Upper lobe of right lung (tissue), 1 donor: ENCODE measurements around the gene ZNF160. TPM values are rescaled to one million over a fixed set of nuclear protein-coding genes. Genes with fewer than 3 reads are reported as not detected.
"Not testable (repeated sequence)": the region's sequence is repeated elsewhere in the genome, so short reads cannot be mapped to it uniquely, and the experiment has no call there.

Source experiments
- ATAC-seq: fragments of 200-7000 bp; cut with Tn5 transposase; one replicate; pipeline ENCODE4 v1.9.1; 2020; ENCODE audit warnings: mild to moderate bottlenecking, moderate library complexity
- DNase-seq: peaks from one replicate; pipeline ENCODE4 v3.0.0-alpha.2; 2020
- H3K27ac ChIP-seq: fragments of 200-600 bp; one replicate; pipeline ENCODE4 v1.8.0; 2022
- H3K27me3 ChIP-seq: fragments of 200-600 bp; one replicate; pipeline ENCODE4 v1.8.0; 2022; ENCODE audit warnings: mild to moderate bottlenecking
- H3K36me3 ChIP-seq: fragments of 200-600 bp; one replicate; pipeline ENCODE4 v1.8.0; 2022
- H3K4me1 ChIP-seq: fragments of 200-600 bp; one replicate; pipeline ENCODE4 v1.8.0; 2022
- H3K4me3 ChIP-seq: fragments of 200-600 bp; one replicate; pipeline ENCODE4 v1.8.0; 2022; ENCODE audit warnings: mild to moderate bottlenecking
- H3K9me3 ChIP-seq: fragments of 200-600 bp; one replicate; pipeline ENCODE4 v1.8.0; 2022
- intact Hi-C: fragments of 100-400 bp; cut with DNase I; formaldehyde crosslinking; loops from one replicate; pipeline ENCODE4 v1.11.0; 2022
- total RNA-seq: library from RNA; stranded (reverse); fragmentation: NEBNext Ultra II Directional; extraction: Animal tissue kit (Norgen Biotek cat#: 25700); gene quantifications from one replicate; pipeline ENCODE4 v1.2.1, GENCODE V29; 2021
- TF ChIP-seq, protein P1 (sequence below): fragments of 200-600 bp; IDR thresholded peaks from one replicate; pipeline ENCODE4 v1.8.0; 2022; ENCODE audit warnings: antibody characterized with exemption
- donor health status: DM: no; HTN: yes; CAD: no; lungs with severe emphysema.

Gene ZNF160
- total RNA-seq, 1 donor from 2014 or later: 35.3 TPM

DNA sequence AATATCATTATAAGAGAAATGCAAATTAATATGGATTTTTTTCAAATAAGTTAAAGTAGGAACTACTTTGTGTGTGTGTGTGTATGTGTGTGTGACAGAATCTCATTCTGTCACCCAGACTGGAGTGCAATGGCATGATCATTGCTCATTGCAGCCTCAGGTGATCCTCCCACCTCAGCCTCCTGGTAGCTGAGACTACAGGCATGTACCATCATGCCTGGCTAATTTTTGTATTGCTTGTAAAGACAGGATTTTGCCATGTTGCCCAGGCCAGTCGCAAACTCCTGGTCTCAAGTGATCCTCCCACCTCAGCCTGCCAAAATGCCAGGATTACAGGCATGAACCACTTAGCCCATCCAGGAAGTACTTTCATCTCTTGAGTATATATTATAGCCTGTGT, 61.9 kb downstream of the ZNF160 start:
- H3K4me3 ChIP-seq: no peak overlapping the region
- TF ChIP-seq, protein P1, sequence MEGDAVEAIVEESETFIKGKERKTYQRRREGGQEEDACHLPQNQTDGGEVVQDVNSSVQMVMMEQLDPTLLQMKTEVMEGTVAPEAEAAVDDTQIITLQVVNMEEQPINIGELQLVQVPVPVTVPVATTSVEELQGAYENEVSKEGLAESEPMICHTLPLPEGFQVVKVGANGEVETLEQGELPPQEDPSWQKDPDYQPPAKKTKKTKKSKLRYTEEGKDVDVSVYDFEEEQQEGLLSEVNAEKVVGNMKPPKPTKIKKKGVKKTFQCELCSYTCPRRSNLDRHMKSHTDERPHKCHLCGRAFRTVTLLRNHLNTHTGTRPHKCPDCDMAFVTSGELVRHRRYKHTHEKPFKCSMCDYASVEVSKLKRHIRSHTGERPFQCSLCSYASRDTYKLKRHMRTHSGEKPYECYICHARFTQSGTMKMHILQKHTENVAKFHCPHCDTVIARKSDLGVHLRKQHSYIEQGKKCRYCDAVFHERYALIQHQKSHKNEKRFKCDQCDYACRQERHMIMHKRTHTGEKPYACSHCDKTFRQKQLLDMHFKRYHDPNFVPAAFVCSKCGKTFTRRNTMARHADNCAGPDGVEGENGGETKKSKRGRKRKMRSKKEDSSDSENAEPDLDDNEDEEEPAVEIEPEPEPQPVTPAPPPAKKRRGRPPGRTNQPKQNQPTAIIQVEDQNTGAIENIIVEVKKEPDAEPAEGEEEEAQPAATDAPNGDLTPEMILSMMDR: no peak
- H3K4me1 ChIP-seq: no peaks in the 10 kb centered on the region
- H3K27ac ChIP-seq: no peak overlapping the region
- DNase-seq (no peak), ATAC-seq (no peak)
- peaks cover 3% of the 10 kb centered on the region for H3K9me3 ChIP-seq
- intact Hi-C loops: no loop called here
- no peaks in the 10 kb centered on the region for H3K36me3 ChIP-seq
- no peaks in the 10 kb centered on the region for H3K27me3 ChIP-seq

DNA sequence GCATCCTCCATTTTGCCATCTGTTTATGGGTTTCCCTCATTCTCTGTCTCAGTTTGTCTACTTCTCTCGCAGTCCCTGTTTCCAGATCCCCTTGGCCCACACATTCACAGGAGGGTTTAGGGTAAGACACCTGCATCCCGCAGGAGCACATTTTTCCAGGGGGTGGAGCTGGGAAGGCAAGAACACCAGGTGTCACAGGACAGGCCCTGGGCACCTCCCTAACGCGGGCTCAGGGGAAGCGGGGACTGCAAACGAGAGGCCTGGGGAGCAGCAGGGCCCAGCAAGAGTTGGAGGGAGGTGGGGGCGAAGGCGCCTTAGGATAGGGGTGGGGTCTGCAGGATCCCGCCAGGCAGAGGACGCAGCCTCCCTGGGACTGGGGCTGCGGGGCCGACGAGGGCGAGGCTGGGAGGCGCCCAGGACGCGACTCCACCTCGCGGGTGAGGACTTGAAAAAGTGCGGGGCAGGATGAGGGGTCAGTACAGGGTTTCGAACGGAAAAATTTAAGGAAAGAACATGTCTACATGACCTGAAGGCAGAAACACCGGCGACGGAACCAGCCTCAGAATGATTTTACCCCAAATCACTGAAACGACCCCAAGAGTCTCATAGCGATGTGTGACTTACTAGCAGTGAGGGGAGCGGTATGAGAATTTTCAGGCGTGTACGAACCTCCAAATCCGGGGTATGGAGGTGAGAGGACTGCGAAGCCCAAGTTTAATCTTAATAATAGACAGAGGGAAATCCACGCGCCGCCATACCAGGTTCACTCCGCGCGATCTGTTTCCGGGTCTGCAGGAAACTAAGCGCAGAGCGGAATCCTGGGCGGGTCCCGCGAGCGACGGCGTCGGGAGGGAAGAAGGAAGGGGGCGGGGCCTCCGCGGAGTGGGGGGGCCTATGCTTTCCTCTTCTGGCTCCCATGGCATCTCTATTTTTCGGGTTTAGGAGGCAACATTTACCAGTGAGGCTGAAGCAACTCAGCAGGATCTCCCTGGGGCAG, 65.8 kb downstream of the ZNF160 start:
- DNase-seq (peak; percentile 65), ATAC-seq (peak; percentile 60)
- no peak overlapping the region for H3K27ac ChIP-seq
- peak overlapping the region; percentile 30 for H3K4me3 ChIP-seq
- TF ChIP-seq, protein P1: no peak
- H3K4me1 ChIP-seq: no peaks in the 10 kb centered on the region
- no peaks in the 10 kb centered on the region for H3K27me3 ChIP-seq
- H3K9me3 ChIP-seq: peaks cover 3% of the 10 kb centered on the region
- intact Hi-C loops: no loop called here
- H3K36me3 ChIP-seq: no peaks in the 10 kb centered on the region

DNA sequence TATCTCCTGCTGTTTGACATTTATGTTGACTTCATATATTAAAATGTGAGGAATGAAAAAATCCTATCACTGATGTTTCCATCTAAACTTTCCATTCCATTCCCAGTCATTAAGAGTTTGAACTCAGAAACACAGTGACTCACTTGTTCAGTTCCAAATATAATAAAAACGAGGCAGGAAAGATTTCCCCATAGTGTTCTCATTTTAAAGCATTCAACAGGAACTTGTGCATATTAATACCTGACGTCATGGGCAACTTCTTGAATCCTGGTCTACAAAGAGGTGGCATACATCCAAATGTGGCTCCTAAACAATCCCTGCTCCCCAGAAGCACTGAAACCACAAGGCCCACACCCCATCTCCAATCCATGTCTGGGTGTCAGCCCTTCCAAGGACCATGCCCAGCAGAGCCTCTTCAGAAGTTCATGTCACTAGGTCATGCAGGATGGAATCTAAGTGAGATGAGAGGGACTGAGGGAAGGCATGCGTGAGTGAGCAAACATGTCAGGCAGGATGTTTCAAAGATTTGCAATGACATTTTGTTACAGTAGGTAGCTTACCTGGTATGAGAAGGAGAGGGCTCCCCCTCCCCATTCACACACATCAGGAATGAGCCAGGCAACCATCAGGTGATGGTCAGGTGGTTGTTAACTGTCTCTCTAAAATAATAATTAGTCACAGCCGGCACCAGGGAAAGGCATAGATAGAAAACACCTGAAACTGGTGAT, 68.1 kb downstream of the ZNF160 start:
- no peak for ATAC-seq
- H3K9me3 ChIP-seq: peaks cover 3% of the 10 kb centered on the region
- no peaks in the 10 kb centered on the region for H3K27me3 ChIP-seq
- no peak overlapping the region for H3K4me3 ChIP-seq
- no peak overlapping the region for H3K27ac ChIP-seq
- no peaks in the 10 kb centered on the region for H3K36me3 ChIP-seq
- intact Hi-C loops: no loop called here
- DNase-seq: no peak
- TF ChIP-seq, protein P1: no peak
- no peaks in the 10 kb centered on the region for H3K4me1 ChIP-seq

DNA sequence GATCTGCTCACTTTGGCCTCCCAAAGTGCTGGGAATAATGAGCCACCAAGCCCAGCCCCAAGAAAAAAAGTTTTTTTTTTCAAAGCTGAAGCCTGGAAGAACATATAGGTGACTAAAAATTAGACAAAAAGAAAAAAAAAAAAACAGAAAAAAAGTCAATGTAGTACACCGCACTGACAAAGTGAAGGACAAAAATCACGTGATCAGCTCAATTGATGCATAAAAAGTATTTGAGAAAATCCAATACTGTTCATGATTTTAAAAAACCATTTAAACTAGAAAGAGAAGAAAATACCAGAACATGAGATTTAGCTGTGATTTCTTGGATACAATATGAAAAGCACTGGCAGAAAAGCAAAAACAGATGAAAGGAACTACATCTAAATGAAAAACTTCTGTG, 69.2 kb downstream of the ZNF160 start:
- no peak overlapping the region for H3K27ac ChIP-seq
- TF ChIP-seq, protein P1: no peak
- H3K4me1 ChIP-seq: no peaks in the 10 kb centered on the region
- H3K9me3 ChIP-seq: peaks cover 3% of the 10 kb centered on the region
- intact Hi-C loops: no loop called here
- no peak overlapping the region for H3K4me3 ChIP-seq
- ATAC-seq (no peak), DNase-seq (no peak)
- H3K27me3 ChIP-seq: no peaks in the 10 kb centered on the region
- H3K36me3 ChIP-seq: no peaks in the 10 kb centered on the region

DNA sequence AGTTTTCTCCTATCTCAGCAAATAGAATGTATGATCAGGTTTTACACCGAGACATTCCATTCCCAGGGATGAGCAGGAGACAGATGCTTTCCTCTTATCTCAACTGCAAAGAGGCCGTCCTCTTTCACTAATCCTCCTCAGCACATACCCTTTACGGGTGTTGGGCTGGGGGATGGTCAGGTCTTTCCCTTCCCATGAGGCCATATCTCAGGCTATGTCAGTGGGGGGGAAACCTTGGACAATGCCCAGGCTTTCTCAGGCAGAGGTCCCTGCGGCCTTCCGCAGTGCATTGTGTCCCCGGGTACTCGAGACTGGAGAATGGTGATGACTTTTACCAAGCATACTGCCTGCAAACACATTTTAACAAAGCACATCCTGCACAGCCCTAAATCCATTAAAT, 74.9 kb downstream of the ZNF160 start:
- H3K27me3 ChIP-seq, H3K27ac ChIP-seq, H3K4me1 ChIP-seq, H3K36me3 ChIP-seq, ATAC-seq, DNase-seq, H3K9me3 ChIP-seq, intact Hi-C loops, H3K4me3 ChIP-seq: not testable (repeated sequence)

DNA sequence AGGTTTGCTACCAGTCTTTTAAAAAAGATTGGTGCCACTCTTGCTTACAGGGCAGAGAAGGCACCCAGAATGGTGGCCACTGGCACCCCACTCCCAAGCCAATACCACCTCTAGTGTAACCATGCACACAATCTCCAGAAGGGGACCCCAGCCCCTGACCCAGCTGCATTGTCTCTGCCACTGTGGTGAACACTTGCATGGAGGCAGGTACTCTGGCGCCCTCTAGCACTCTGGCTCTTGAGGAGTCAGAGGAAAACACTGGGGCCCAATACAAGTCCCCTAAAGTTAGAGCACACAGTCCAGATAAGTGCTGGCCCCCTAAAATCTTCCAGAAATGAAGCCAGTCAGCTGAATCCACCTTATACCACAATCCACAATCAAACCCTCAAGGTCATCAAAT, 83.5 kb downstream of the ZNF160 start:
- TF ChIP-seq, protein P1: no peak
- Histone ChIP-seq H3K9me3 (no peaks in the 10 kb centered on the region), H3K4me1 (no peaks in the 10 kb centered on the region), H3K4me3 (no peak overlapping the region), H3K27me3 (no peaks in the 10 kb centered on the region), H3K27ac (no peak overlapping the region), H3K36me3 (no peaks in the 10 kb centered on the region)
- DNase-seq: no peak
- intact Hi-C loops: no loop called here
- ATAC-seq: no peak
